Measurements from ENCODE around the gene GRAP.

The GRAP gene

GRCh38 chr17:18984273-18985114 is 62.3 kb downstream of the GRAP start:
- no peak for DNase-seq (ENCODE audit: low spot score)

DNA sequence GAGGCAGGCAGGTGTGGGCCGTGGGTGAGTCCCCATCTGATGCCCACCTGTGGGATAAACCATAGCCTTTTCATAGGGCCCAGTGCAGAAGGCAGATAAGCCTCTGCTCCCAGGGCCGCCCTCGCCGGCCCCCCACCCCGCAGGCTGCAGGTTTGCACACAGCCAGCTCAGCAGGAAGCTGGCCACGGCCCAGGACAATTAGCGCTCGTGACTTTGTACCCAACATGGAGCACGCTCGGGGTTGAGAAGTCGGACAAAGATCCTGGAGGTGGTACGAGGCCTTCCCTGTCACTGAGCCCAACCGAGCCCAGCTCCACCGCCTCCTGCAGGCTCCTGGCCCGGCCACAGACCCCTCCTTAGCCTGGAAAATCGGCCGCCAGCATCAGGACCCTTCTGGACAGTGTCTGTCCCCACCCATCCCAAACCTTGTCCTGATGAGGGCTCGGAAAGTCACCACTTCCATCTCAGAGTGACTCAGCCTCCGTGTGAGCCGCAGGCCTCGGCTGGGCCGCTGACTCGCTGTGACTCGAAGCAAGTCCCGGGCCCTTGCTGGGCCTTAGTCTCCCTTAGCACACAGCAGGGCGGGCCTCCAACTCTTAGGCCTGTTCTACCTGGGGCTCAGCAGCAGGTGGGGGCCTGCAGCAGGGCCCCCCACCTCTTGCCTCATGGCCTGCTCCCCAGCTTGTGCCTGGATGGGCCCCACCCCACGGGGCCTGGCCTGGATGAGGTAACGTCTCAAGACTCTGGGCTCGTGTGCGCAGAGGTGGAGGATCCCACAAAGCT is 64.9 kb downstream of the GRAP start:
- no peak for DNase-seq (ENCODE audit: low spot score)

DNA sequence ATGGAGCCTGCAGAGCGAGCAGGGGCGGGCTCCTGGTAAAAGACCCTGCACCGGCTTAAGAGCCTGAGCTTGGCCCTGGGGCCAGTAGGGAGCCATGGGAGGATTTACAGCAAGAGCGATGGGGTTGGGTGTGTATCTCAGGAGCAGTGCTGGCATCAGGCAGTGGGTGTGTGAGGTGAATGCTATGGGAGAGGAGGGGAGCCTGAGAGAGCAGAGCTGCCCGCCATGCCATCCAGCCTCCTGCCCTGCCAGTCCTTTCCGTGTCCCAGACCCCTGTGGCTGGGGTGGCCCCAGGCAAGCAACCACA is 65.5 kb downstream of the GRAP start:
- no peak for DNase-seq (ENCODE audit: low spot score)

DNA sequence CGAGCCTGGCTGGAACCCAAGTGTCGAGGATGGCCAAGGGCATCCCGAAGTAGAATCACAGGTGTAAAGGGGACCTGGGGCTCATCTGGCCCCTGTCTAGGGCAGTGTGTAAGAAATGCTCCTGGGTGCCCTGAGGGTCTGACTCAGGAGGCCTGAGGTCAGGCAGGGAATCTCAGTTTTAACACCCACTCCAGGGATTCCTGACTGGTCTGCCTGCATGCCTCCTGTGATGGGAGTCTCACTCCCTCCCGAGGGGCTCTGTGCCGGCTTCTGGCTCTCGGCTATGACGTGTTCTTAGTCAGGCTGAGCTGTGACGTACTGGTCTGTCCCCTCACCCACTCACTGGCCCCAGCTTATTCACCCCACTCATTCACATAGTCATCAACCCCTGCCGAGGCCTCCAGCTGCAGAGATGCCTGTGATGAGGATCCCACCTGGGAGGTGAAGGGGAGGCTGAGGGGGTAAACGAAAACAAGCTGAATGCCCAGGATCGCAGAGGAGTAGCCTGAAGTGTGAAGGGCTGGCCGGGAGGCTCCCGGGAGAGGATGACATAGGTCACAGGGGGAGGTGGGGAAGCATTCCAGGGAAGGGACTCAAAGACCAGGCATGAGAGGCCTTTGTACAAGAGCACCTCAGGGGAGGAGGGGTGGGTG is 65.9 kb downstream of the GRAP start:
- no peak for DNase-seq (ENCODE audit: low spot score)

- no peak for DNase-seq (ENCODE audit: low spot score)
Measured at GRCh38 chr17:18978655-18979054, 68.1 kb downstream of the GRAP start.

DNA sequence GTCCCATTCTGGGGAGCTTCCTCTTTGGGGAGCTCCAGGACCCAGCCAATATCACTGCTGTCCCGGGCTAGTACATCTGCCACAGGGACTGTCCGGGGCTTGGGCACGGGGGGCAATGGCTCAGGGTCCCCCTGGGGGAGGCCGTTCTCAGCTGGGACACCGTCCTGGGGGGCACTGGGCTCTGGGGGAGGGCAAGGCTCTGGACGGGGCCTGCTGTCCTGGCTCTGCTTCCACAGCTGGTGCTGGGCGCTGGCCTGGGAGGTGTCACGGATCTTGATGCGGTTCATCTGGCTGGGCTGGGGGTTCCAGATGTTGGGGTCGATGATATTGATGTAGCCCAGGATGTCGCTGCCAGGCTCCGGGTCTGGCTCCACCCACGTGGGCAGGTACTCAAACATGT is 68.7 kb downstream of the GRAP start:
- DNase-seq (ENCODE audit: low spot score): no peak

DNA sequence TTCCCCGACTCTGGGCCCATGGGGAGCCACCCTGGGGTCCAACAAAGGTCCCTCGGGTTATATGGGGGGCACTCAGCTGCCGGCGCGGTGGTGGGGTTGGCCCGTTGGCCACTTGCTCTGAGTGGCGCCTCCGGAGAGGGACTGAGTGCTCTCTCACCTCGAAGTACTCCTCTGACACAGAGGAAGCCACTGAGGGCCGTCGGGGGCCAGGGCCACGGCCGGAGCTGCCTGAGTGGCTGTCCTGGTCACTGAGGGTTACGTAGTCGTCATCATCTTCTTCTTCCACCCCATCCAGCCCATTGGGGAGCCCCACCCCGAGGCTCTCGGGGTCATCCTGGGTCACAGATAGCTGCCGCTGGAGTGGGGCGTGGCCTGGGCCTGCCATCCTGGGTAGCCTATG is 69.1 kb downstream of the GRAP start:
- no peak for DNase-seq (ENCODE audit: low spot score)

GRCh38 chr17:18977021-18977420 is 69.7 kb downstream of the GRAP start:
- no peak for DNase-seq (ENCODE audit: low spot score)

DNA sequence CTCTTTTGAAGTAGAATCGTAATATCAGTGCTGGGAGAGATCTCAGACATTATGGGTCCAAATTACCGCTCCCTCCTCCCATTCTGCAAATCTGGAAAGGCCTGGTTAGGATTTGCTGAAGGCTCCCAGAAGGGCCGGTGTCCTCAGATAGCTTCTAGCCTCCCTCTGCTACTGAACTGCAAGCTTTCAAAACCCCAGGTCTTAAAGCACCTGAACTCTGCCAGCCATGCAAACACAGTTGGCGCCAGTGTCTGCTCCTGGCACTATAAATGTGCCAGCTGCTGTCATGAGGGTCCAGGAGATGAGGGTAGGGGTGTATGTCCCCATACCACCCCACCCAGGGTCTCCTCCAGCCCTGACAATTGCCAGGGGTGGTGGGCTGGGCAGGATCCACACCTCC is 70.6 kb downstream of the GRAP start:
- no peak for DNase-seq (ENCODE audit: low spot score)

DNA sequence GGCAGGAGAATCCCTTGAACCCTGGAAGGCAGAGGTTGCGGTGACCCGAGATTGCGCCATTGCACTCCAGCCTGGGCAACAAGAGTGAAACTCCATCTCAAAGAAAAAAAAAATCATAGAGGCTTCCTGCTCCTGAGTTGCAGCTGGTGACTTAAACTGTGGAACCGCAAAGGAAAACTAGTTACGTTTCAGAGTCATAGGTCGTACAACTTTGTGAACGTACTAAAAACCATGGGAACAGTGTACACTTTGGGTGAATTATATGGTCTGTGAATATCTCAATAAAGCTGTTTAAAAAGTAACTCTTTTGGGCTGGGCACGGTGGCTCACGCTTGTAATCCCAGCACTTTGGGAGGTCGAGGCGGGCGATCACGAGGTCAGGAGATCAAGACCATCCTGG is 71.2 kb downstream of the GRAP start:
- no peak for DNase-seq (ENCODE audit: low spot score)

- no peak for DNase-seq (ENCODE audit: low spot score)
Measured at GRCh38 chr17:18974407-18975149, 72.2 kb downstream of the GRAP start.

DNA sequence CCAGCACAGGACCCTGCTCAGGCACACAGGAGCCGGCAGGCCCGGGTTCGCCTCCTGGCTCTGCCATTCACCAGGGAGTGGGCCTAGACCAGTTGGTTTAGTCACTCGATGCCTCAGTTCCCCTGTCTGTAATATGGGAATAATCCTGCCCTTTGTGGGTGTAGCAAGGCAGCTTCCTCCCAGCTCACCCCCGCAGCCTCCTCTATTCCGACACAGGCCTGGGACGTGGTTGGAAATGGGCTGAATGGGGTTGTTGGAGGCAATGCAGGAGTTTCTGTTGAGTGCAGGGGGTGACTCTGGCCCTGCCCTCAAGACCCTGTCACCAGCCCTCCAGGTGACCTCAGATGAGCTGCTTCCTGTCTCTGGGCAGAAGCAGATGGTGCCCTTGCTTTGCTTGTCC is 75.0 kb downstream of the GRAP start:
- no peak for DNase-seq (ENCODE audit: low spot score)

All from hematopoietic multipotent progenitor cell treated with erythropoietin and hydrocortisone succinate and interleukin-3 and kit ligand, for 17 days (in vitro differentiated cells).